Measurements from ENCODE around the gene TM4SF18. TPM values are rescaled to one million over a fixed set of nuclear protein-coding genes. Genes with fewer than 3 reads are reported as not detected.

The TM4SF18 gene
- polyA plus RNA-seq, 4 donors: 0.27 to 5.3 (median 1.1) TPM; not detected in 1

- Histone ChIP-seq H3K9me3 (ENCODE audit: control insufficient read depth in 2 of 2, insufficient read depth in 1 of 2, low read depth in 1 of 2, low read length in 1 of 2) (no peaks in the 10 kb centered on the region), H3K4me1 (ENCODE audit: control insufficient read depth in 3 of 3, insufficient read depth in 2 of 3, low read depth in 1 of 3, low read length in 2 of 3) (peaks cover 0 to 54% (median 10%) of the 10 kb centered on the region in 3 donors), H3K4me3 (ENCODE audit: low read depth in 1 of 3, low read length in 3 of 3) (no peak overlapping the region), H3K36me3 (ENCODE audit: control insufficient read depth in 3 of 3, insufficient read depth in 2 of 3, low read depth in 1 of 3, low read length in 3 of 3) (peaks cover 0 to under 1% (median 0%) of the 10 kb centered on the region in 3 donors), H3K27me3 (ENCODE audit: control insufficient read depth in 3 of 3, insufficient read depth in 3 of 3, low read length in 3 of 3) (no peaks in the 10 kb centered on the region), H3K27ac (ENCODE audit: low read depth in 1 of 3, low read length in 2 of 3) (peak overlapping the region in 2 of 3 donors; percentile 68 to 84)
- DNase-seq: peak in 1 of 2 donors; percentile 52
- FAIRE-seq: no peak
- WGBS, 3 donors: 30 to 43% (median 36%) methylated on average over 3 of the region's 3 CpGs
Measured at GRCh38 chr3:149369991-149370866, 36.8 kb upstream of the TM4SF18 start.

GRCh38 chr3:149368674-149369497 is 35.5 kb upstream of the TM4SF18 start:
- no peak overlapping the region for H3K4me3 ChIP-seq (ENCODE audit: low read depth in 1 of 3, low read length in 3 of 3)
- H3K4me1 ChIP-seq (ENCODE audit: control insufficient read depth in 3 of 3, insufficient read depth in 2 of 3, low read depth in 1 of 3, low read length in 2 of 3): peaks cover 0 to 57% (median 10%) of the 10 kb centered on the region in 3 donors
- H3K9me3 ChIP-seq (ENCODE audit: control insufficient read depth in 2 of 2, insufficient read depth in 1 of 2, low read depth in 1 of 2, low read length in 1 of 2): no peaks in the 10 kb centered on the region
- peak overlapping the region in 1 of 3 donors; percentile 45 for H3K27ac ChIP-seq (ENCODE audit: low read depth in 1 of 3, low read length in 2 of 3)
- FAIRE-seq: no peak
- H3K36me3 ChIP-seq (ENCODE audit: control insufficient read depth in 3 of 3, insufficient read depth in 2 of 3, low read depth in 1 of 3, low read length in 3 of 3): no peaks in the 10 kb centered on the region
- H3K27me3 ChIP-seq (ENCODE audit: control insufficient read depth in 3 of 3, insufficient read depth in 3 of 3, low read length in 3 of 3): no peaks in the 10 kb centered on the region
- DNase-seq: no peak
- WGBS, 3 donors: 47 to 61% (median 60%) methylated on average over 6 of the region's 6 CpGs

- H3K27me3 ChIP-seq (ENCODE audit: control insufficient read depth in 3 of 3, insufficient read depth in 3 of 3, low read length in 3 of 3): no peaks in the 10 kb centered on the region
- H3K27ac ChIP-seq (ENCODE audit: low read depth in 1 of 3, low read length in 2 of 3): peak overlapping the region in 1 of 3 donors; percentile 45
- H3K9me3 ChIP-seq (ENCODE audit: control insufficient read depth in 2 of 2, insufficient read depth in 1 of 2, low read depth in 1 of 2, low read length in 1 of 2): no peaks in the 10 kb centered on the region
- WGBS, 3 donors: 54 to 77% (median 65%) methylated on average over 6 of the region's 6 CpGs
- no peaks in the 10 kb centered on the region for H3K36me3 ChIP-seq (ENCODE audit: control insufficient read depth in 3 of 3, insufficient read depth in 2 of 3, low read depth in 1 of 3, low read length in 3 of 3)
- peaks cover 0 to 53% (median 7%) of the 10 kb centered on the region in 3 donors for H3K4me1 ChIP-seq (ENCODE audit: control insufficient read depth in 3 of 3, insufficient read depth in 2 of 3, low read depth in 1 of 3, low read length in 2 of 3)
- no peak overlapping the region for H3K4me3 ChIP-seq (ENCODE audit: low read depth in 1 of 3, low read length in 3 of 3)
- no peak for FAIRE-seq
- no peak for DNase-seq
Measured at GRCh38 chr3:149368201-149368673, 34.8 kb upstream of the TM4SF18 start.

- H3K27me3 ChIP-seq (ENCODE audit: control insufficient read depth in 3 of 3, insufficient read depth in 3 of 3, low read length in 3 of 3): no peaks in the 10 kb centered on the region
- no peaks in the 10 kb centered on the region for H3K36me3 ChIP-seq (ENCODE audit: control insufficient read depth in 3 of 3, insufficient read depth in 2 of 3, low read depth in 1 of 3, low read length in 3 of 3)
- 27 to 58% (median 53%) methylated on average over 3 of the region's 3 CpGs for WGBS, 3 donors
- peak; percentile 62 to 83 for DNase-seq
- H3K4me3 ChIP-seq (ENCODE audit: low read depth in 1 of 3, low read length in 3 of 3): no peak overlapping the region
- H3K27ac ChIP-seq (ENCODE audit: low read depth in 1 of 3, low read length in 2 of 3): peak overlapping the region in 2 of 3 donors; percentile 22 to 24
- no peaks in the 10 kb centered on the region for H3K9me3 ChIP-seq (ENCODE audit: control insufficient read depth in 2 of 2, insufficient read depth in 1 of 2, low read depth in 1 of 2, low read length in 1 of 2)
- H3K4me1 ChIP-seq (ENCODE audit: control insufficient read depth in 3 of 3, insufficient read depth in 2 of 3, low read depth in 1 of 3, low read length in 2 of 3): peaks cover 0 to 46% (median 7%) of the 10 kb centered on the region in 3 donors
- no peak for FAIRE-seq
Measured at GRCh38 chr3:149366941-149367840, 33.8 kb upstream of the TM4SF18 start.

GRCh38 chr3:149366031-149366430 is 32.6 kb upstream of the TM4SF18 start:
- Histone ChIP-seq H3K36me3 (ENCODE audit: control insufficient read depth in 3 of 3, insufficient read depth in 2 of 3, low read depth in 1 of 3, low read length in 3 of 3) (no peaks in the 10 kb centered on the region), H3K4me1 (ENCODE audit: control insufficient read depth in 3 of 3, insufficient read depth in 2 of 3, low read depth in 1 of 3, low read length in 2 of 3) (peaks cover 0 to 37% (median 7%) of the 10 kb centered on the region in 3 donors), H3K4me3 (ENCODE audit: low read depth in 1 of 3, low read length in 3 of 3) (no peak overlapping the region), H3K9me3 (ENCODE audit: control insufficient read depth in 2 of 2, insufficient read depth in 1 of 2, low read depth in 1 of 2, low read length in 1 of 2) (no peaks in the 10 kb centered on the region), H3K27ac (ENCODE audit: low read depth in 1 of 3, low read length in 2 of 3) (no peak overlapping the region), H3K27me3 (ENCODE audit: control insufficient read depth in 3 of 3, insufficient read depth in 3 of 3, low read length in 3 of 3) (no peaks in the 10 kb centered on the region)
- DNase-seq: no peak
- WGBS, 3 donors: 86 to 89% (median 88%) methylated on average over 2 of the region's 2 CpGs
- no peak for FAIRE-seq

GRCh38 chr3:149364624-149365023 is 31.2 kb upstream of the TM4SF18 start:
- DNase-seq (no peak), FAIRE-seq (no peak)
- no peak overlapping the region for H3K27ac ChIP-seq (ENCODE audit: low read depth in 1 of 3, low read length in 2 of 3)
- H3K9me3 ChIP-seq (ENCODE audit: control insufficient read depth in 2 of 2, insufficient read depth in 1 of 2, low read depth in 1 of 2, low read length in 1 of 2): no peaks in the 10 kb centered on the region
- no peak overlapping the region for H3K4me3 ChIP-seq (ENCODE audit: low read depth in 1 of 3, low read length in 3 of 3)
- H3K4me1 ChIP-seq (ENCODE audit: control insufficient read depth in 3 of 3, insufficient read depth in 2 of 3, low read depth in 1 of 3, low read length in 2 of 3): peaks cover 0 to 26% (median 0%) of the 10 kb centered on the region in 3 donors
- H3K36me3 ChIP-seq (ENCODE audit: control insufficient read depth in 3 of 3, insufficient read depth in 2 of 3, low read depth in 1 of 3, low read length in 3 of 3): no peaks in the 10 kb centered on the region
- H3K27me3 ChIP-seq (ENCODE audit: control insufficient read depth in 3 of 3, insufficient read depth in 3 of 3, low read length in 3 of 3): no peaks in the 10 kb centered on the region
- whole genome bisulfite sequencing, 3 donors: 50 to 78% (median 58%) methylated on average over 2 of the region's 2 CpGs

GRCh38 chr3:149363053-149363452 is 29.6 kb upstream of the TM4SF18 start:
- Histone ChIP-seq H3K36me3 (ENCODE audit: control insufficient read depth in 3 of 3, insufficient read depth in 2 of 3, low read depth in 1 of 3, low read length in 3 of 3) (no peaks in the 10 kb centered on the region), H3K4me3 (ENCODE audit: low read depth in 1 of 3, low read length in 3 of 3) (no peak overlapping the region), H3K27ac (ENCODE audit: low read depth in 1 of 3, low read length in 2 of 3) (no peak overlapping the region), H3K9me3 (ENCODE audit: control insufficient read depth in 2 of 2, insufficient read depth in 1 of 2, low read depth in 1 of 2, low read length in 1 of 2) (no peaks in the 10 kb centered on the region), H3K4me1 (ENCODE audit: control insufficient read depth in 3 of 3, insufficient read depth in 2 of 3, low read depth in 1 of 3, low read length in 2 of 3) (peaks cover 0 to 14% (median 0%) of the 10 kb centered on the region in 3 donors), H3K27me3 (ENCODE audit: control insufficient read depth in 3 of 3, insufficient read depth in 3 of 3, low read length in 3 of 3) (no peaks in the 10 kb centered on the region)
- DNase-seq (no peak), FAIRE-seq (no peak)
- WGBS, 3 donors: 68 to 90% (median 80%) methylated on average over 2 of the region's 2 CpGs
